Esophagus squamous epithelium (tissue), 4 donors: Measurements from ENCODE around the gene SMYD2.

ENCODE experiments used
- POLR2A ChIP-seq, 4 donors: fragments of 450-650 bp; IDR thresholded peaks; one replicate each; pipeline ENCODE4 v1.6.1; 2017; ENCODE audit warnings: antibody characterized with exemption in 4 of 4, mild to moderate bottlenecking in 4 of 4, moderate library complexity in 3 of 4
- TF ChIP-seq, protein P1 (sequence below), 6 experiments: fragments of 450-650 bp in 4 of 6; fragments of 200-600 bp in 2 of 6; sonication (generic) in 2 of 6; IDR thresholded peaks; one replicate each; pipeline ENCODE4 v1.5.1; 2016 to 2019; ENCODE audit warnings: antibody characterized with exemption in 6 of 6, mild to moderate bottlenecking in 4 of 6, moderate library complexity in 4 of 6

DNA sequence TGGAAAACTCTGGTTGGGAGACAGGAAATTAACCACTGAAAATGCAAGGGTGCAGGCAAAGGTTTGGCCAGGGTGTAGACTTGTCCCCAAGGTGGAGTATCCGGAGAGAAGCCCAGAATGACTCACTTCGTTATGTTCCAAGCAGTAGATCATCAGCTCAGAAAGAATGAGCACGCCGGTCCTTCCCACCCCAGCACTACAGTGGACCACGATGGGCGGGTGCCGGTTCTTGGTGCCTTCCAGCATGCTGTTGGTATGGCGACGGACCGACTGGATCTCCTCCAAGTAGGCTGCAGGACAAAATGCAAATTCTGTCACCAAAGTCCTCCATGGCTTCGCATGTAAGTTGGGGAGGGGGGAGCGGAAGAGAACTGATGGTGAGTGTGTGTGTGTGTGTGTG lies 83.4 kb downstream of the SMYD2 start:
- TF ChIP-seq, protein P1, sequence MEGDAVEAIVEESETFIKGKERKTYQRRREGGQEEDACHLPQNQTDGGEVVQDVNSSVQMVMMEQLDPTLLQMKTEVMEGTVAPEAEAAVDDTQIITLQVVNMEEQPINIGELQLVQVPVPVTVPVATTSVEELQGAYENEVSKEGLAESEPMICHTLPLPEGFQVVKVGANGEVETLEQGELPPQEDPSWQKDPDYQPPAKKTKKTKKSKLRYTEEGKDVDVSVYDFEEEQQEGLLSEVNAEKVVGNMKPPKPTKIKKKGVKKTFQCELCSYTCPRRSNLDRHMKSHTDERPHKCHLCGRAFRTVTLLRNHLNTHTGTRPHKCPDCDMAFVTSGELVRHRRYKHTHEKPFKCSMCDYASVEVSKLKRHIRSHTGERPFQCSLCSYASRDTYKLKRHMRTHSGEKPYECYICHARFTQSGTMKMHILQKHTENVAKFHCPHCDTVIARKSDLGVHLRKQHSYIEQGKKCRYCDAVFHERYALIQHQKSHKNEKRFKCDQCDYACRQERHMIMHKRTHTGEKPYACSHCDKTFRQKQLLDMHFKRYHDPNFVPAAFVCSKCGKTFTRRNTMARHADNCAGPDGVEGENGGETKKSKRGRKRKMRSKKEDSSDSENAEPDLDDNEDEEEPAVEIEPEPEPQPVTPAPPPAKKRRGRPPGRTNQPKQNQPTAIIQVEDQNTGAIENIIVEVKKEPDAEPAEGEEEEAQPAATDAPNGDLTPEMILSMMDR (IDR thresholded peaks at IDR 0.05) = no peak
- TF ChIP-seq POLR2A (IDR thresholded peaks at IDR 0.05) = no peak
